ENCODE measurements around the gene SLC9A9.

Gene SLC9A9

DNA sequence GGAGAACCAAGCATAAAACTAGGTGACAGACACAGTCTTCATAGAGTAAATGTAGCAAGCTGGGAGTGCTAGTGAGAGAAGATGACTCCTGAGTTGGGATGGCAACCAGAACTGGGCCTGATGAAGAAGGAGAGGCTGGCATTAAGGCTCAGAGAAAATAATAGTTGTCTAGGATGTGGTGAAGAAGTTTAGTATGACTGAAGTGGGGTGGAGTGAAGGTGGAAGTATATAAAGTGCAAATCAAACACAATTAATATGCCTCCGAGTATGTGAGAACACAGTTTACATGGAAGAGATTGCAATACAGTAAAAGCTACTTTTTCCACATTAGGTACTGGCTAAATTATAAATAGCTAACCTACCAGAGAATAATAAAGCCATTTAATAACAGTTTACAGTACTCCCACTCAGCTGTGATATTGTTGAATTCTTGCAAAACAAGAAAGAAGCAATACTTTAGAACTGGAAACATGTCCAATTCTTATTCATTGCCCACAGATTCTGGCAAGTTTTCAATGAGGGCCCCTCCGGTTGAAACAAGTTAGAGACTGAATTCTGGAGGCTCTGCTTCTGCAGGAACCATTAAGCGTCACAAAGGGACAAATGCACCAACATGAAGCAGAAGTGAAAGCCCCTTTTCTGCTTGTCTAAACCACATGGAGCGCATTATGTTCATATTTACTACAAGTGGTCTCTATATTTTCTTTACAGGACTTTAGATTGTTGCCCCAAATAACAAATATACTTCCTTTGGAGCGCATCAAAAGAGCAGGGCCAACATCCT is 243.7 kb downstream of the SLC9A9 start:
- in situ Hi-C loops (cut with HindIII; ENCODE audit: low sequenced_read_pairs) = no loop called here

DNA sequence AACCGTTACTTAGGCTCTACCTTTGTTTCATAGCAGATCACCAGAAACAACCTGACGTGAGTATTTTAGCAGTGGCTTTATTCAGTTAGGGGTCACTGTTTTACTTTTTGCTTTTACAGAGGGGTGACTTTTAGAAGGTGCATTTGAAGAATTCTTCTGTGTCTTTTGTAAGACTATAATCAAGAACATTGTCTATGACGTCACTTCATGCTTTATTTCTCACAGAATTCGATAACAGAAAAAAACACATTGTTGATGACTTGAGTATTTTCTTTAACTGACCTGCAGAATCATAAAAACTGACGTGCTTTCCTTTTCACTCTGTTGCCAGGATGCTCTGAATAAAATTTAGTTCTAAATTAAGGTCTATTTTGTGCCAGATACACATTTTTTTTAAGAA is 244.5 kb downstream of the SLC9A9 start:
- in situ Hi-C loops (cut with HindIII; ENCODE audit: low sequenced_read_pairs) = no loop called here

DNA sequence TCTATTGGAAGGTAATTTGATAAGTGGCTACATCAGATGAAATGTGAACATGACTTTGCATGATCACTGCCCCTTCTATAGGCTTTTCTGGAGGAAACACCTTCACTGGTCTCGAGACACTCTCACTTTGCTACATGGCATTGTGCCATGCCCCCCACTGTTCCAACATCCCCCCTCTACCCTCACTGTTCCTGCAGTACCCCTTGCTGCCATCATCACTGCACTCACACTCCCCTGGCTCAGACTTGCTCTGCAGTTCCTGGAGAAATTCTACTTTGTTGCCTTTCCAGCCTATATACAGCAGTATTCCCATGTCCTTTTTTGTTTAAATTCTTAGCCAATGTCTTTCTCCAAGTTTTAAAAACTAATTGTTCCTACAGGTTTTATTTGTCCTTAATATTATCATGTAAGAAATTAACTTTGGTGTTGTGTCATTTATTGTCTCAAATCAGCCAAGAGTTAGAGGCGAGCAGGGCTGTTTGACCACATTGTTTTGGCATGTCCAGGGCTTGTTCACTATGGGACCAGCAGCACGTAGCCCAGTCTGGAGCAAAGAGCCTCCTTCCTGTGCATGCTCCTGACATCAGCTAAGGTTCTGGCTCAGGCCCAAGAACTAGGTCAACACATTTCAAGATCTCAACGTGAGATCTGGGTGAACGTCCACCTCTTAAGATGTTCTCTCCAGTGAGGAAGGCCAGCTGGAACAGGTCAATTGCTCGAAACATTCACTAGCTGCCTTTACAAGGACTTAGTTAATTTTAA is 246.4 kb downstream of the SLC9A9 start:
- in situ Hi-C loops (cut with HindIII; ENCODE audit: low sequenced_read_pairs) = no loop called here

DNA sequence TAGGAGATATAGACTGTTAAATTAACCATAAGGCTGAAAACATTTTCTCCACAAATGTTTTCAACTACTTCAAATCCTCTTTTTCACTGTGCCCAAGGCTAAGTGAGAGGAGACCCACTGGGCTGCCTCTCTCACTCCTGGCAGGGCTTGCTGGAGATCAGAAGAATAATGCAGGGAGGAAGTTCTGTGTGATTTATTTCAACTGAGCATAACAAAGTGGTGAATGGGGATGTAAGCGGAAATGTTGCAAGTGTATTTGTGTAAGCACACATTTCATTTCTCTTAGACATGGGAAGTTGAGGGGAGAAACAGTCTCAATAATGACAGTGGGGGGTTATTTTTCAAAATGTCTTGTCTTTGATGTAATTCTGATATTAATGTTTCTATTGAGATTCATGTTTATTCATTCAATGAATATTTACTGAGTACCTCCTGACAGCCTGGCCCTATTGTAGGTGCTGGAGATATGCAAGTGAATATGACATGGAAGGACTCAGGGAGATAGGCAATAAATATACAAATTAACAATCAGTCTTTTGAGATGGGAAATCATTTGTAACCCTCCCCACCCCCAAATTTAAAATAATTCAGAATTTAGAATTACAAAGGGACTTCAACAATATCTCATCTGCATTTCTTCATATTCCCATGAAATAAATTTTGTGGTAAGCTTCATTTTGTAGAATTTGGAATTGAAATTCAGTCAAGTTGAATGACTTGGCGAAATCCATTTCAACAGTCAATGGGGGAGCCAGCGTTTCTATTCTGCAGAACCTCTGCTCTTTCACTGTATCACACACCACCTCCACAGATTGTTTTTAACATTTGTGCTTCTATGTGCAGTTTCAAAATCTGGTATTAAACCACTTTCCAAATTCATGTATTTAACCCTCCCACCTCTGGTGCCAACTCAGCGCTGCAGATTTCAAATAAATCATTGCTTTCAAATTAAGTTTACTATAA is 247.2 kb downstream of the SLC9A9 start:
- in situ Hi-C loops (cut with HindIII; ENCODE audit: low sequenced_read_pairs) = no loop called here

DNA sequence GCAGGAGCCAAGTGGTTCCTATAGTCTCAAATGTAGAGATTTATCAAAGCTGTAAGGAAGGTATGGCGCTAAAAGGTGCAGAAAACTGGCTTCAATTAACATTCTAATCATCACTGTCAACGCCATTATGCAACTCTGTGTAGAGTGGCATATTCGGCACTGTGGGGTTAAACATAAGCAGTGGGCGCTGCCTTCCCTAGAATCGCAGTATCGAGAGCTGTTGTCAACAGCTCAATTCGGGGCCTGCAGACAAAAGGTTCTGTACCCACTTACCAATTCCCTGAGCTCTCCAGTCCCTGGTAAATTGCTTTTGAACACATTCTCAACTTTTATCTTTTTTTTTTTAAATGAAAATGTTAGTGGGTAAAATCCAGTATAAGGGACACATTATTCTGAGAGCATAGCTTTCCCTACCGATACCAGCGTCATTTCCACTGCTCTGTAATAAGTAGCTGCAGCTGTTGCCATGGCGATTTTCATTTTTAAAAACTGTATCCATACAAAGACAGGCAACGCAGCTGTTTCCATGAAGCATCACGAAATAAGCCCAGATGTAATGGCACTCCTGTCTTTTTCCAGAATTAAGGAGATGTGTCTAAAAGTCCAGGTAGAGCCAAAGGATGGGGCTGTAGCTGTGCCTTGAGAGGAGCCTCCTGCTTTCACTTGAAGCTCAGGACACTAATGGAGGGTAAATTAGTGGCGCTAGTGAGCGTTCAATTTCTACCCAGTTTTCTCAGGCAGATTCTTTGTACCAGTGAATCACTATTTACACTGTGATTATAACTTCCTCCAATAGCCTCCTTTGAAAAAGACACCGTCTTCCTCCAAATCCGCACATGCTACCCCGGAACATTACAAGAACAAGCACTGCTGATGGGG is 250.3 kb downstream of the SLC9A9 start:
- in situ Hi-C loops (cut with HindIII; ENCODE audit: low sequenced_read_pairs) = no loop called here

DNA sequence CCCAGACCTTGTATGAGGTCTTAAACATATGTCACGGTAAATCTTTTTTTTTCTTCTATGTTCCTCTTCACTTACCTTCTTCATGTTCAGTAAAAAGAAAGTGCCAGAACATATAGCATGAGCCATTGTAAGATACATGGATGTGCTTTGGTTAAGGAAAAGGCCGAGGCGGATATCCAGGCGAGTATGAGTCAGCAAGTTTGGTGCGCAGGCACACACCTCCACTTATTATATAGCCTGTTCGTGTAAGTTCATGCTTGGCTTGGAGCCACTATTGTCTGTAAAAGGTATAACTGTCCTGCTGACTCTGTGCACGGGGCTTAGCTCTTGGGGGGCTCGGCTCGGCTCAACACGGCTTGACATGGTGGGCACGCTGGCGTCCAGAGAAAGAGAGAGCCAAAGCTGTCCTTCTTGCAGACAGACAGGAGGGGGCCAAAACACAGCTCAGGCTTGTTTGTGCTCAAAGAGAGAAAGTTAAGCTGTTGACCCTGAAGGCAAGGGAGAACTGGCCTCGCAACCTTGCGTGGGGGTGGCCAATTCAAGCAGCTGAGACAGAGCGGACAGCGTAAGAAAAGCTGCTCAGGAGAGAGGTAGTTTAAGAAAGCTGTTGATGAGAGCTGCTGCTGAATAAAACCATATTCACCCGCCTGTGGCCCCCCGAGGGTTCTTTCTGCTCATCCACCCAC is 251.2 kb downstream of the SLC9A9 start:
- in situ Hi-C loops (cut with HindIII; ENCODE audit: low sequenced_read_pairs) = no loop called here

DNA sequence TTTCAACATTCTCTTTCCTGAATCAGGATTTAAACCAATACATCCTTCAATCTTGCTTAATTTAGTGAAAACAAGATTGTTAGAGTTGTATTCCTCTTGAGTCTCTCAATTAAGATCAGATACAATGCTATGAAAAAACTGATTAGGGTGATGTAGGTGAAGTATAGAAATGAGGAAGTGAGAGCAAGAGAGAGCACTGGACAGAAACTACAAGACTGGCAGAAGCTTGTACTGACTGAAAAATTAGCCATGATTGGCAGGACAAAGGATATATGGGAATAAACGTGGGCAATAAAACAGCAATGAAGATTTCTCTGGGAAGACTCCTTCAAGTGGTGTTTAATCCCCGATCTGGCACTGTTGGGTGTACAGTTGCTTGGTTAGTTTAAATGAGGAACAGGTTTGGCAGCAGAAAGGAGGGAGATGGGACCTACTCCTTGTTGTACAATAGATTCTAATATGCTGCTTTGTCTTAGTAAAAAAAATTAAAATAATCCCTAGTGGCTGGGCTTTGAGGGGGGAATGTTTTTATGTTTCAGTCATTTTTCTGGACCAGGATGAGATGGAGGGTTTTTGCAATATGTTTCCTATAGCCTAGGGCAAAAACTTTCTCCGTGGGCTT is 252.7 kb downstream of the SLC9A9 start:
- in situ Hi-C loops (cut with HindIII; ENCODE audit: low sequenced_read_pairs) = no loop called here

DNA sequence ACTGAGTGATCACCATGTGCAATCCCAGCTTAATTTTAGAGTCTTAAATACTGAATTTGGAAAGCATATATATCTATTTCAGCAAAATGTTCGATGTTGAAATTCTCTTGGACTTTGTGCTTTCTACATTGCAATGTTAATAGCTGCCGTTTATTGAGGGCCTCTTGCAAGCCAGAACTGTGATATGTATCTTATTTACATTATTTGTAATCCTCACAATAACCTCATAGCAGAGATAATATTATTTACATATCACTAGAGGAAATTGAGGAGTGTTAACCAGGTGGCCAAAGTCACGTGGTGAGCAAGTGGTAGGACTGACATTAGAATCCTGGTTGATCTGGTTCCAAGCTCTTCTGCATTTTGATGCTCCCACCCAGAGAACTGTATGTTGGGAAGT is 254.1 kb downstream of the SLC9A9 start:
- in situ Hi-C loops (cut with HindIII; ENCODE audit: low sequenced_read_pairs) = no loop called here

DNA sequence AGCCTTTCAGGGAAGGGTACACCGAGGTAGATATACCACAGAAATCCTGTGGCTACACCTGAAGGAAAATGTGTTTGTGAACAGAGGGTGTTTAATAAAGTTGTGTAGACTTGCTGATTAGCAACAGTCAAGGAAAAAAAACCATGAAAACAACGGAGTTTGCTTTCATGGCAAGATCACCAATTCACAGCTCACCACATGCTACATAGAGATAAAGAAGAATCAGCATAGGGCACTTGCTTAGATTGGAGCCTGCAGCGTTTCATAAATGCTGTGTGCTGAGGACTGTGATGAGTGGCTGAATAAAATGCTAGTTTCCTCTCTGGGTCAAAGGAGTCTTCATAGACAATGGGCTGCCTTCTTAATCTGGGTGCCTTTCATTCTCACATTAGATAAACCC is 257.6 kb downstream of the SLC9A9 start:
- in situ Hi-C loops (cut with HindIII; ENCODE audit: low sequenced_read_pairs) = no loop called here

DNA sequence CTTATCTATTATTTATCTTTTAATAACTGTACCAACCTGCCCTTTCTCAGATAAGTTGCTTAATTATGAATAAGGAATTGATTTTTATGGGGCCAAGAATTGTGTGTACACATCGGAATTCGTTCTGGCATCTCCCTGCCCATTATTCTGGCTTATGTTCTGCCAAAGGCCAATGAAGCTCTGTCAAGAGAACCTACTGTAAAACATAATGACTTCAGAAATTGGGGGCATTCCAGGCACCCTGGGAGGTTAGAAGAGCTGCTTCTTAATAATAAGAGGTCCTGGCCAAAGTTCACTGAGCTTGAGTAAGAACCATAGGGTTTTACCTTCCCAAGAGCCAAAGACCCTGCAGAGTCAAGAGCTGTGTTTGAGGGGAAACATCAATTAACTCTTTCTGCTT is 261.7 kb downstream of the SLC9A9 start:
- in situ Hi-C loops (cut with HindIII; ENCODE audit: low sequenced_read_pairs) = no loop called here

DNA sequence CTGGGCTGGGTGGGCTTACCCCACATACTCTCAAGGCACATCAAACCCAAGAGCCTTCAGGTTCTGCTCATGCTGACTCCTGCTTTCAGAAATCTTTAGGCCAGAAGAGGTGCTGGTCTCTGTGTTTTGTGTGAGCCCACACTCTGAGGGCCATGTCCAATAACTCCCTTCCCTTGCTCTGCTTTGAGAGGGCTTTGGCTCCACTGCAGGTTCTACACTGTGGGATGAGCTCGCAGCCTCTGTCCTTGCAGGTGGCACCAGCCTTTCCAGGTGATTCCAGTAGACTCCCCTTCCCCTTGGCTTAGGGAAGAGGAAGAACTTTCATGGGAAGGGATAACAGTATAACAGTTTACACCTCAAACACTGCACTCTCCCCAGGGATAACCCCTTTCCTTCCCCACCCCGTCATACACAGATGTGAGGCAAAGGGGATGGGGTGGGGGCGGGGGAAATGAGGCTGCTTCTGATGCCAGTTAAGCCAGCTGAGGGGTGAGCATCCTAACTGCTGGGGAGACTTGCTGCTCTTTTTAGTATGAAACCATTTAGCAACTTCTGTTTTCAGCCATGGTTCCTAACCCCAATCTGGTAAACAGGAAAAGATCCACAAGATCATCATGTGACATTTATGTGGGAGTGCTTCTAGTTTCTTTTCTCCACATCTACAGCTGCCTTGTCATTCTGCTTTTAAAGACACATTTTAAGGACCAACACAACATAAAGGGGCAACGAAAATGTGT is 262.4 kb downstream of the SLC9A9 start:
- in situ Hi-C loops (cut with HindIII; ENCODE audit: low sequenced_read_pairs) = no loop called here

DNA sequence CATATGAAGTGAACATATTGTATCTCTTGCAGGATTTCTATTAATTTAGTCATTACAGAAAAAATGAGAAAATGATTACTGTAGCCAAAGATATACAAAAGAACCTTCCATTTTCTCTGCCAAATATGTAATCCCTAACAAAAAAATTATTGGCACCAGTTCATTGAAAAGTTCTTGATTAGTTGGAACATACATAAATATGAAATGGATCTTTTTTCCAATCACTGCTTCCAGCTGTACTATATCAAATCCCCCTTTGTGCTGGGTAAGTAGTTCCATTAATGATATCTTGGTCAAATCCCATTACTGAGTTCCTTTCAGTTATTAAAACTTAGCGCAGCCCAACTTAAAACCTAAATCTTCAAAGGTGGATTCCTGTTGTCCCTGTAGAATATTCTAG is 263.8 kb downstream of the SLC9A9 start:
- in situ Hi-C loops (cut with HindIII; ENCODE audit: low sequenced_read_pairs) = no loop called here

DNA sequence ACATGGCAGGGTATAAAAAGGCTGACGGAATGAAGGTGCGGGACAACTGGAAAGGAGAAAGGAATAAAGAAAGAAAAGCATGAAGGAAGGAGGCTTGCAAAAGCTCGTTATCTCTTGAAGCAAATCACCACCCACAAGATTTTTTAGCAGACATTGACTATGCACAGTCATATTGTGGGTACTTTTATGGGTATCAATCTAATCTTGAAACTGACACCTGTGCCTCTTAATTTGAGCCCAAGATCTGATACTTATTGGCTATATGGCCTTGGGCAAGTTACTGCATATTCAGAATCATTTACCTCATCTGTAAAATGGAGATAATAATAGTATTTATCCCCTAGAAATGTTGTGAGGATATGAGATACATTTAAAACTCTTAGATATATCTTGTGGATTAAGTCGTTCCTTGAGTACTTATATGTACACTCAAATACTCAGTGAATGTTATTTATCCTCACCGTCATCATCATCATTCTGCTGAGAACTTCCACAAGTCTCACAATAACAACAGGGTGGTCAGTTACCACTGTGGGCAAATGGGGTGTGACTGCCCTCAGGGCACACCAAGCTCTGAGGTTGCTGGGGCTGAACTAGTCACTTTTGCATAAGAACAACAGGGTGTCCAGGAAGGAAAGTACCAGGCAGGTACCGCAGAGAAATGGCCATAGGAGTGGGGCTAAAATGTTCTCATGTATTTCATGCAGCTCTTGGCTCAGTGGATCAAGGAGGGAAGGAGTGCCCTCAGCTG is 266.1 kb downstream of the SLC9A9 start:
- in situ Hi-C loops (cut with HindIII; ENCODE audit: low sequenced_read_pairs) = no loop called here

DNA sequence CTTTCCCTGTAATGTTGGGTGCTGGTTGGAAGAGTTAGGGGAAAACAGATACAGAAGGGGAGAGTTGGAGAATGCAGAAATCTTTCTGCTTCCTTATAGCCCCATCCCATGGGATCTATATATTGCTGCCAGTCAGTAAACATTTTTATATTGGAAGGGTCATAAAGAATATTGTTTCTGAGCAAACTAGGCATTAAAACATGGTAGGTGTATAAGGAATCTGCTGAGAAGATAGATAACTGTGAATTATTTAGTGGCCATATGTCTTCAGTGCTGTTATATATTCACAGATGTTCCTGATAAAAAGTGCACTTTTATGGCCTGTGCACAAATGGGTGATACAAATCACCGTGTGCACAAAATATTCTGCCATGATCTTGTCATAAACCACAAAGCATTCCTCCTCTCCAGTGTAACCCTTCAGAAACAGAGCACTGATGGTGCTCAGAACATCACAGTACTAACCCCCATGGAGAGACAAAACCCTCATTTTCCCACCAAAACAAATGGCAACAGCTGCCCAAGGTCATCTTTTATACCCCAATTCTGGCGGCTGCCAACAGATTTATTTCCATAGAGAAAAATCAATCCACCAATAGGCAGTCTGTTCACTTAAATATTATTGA is 269.3 kb downstream of the SLC9A9 start:
- in situ Hi-C loops (cut with HindIII; ENCODE audit: low sequenced_read_pairs) = no loop called here

DNA sequence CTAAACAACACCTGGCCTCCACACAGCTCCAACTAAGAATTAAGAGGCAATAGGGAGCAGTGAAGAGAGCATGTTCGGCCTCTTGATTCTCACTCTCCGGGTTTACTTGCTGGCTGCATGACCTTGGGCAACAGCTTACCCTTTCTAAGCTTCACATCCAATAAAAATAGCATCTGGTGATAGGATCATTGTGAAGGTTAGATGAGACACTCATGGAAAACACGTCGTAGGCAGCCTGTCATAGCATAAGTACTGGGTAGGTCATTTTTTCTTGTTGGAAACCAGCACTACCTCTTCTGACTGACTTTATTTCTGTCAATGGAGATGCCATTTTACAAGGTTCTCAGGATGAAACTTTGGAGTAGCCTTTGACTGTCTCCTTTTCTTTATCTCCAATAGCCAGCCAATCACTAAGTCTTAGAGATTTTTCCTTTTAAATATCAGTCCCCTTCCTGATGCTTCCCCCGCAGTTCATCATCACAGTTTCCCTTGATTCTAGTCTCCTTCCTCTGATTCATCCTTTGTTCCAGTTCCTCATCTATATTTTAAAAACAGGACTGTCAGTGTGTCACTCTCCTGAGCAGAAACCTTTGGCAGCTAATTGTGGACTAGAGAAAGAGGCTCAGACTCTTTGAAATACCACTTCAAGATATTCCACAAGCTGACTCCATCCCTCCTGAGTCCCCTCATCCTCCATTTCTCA is 271.5 kb downstream of the SLC9A9 start:
- in situ Hi-C loops (cut with HindIII; ENCODE audit: low sequenced_read_pairs) = no loop called here

DNA sequence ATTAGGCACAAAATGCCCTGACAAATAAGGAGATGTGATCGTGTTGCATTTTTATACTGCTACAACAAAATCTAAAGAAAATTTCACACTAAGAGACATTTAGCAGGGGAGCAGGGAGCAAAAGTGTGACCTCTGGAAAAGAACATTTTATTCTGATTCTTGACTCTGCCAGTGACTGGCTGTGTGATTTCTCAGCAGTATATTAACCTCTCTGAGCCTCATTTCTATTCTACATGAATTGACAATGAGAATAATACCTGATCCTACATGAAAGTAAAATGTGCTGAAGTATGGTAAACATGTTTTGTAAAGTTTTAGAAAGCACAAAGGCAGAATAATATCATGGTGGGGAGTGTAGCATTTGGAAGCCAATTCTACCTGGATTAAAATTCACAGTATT is 273.3 kb downstream of the SLC9A9 start:
- in situ Hi-C loops (cut with HindIII; ENCODE audit: low sequenced_read_pairs) = no loop called here
